PC-9 (cell line): ENCODE measurements around the gene LIPJ. TPM values are rescaled to one million over a fixed set of nuclear protein-coding genes. Genes with fewer than 3 reads are reported as not detected.
A peak's percentile ranks its signal among the peaks of the same experiment; 100 is the strongest.

ENCODE experiments used
- BruUV-seq: library from RNA; stranded (reverse); fragments of 400-500 nt; replicated peaks from 2 replicates; lab custom pipeline; 2021; lab: Mats Ljungman, UMichigan
- CTCF ChIA-PET: fragments of 300-600 bp; sonication (Branson Sonifier 250); formaldehyde crosslinking; loops from one replicate; lab custom pipeline; 2022; ENCODE audit warnings: antibody characterized with exemption; lab: Charles Lee
- POLR2A ChIA-PET: fragments of 300-600 bp; sonication (Branson Sonifier 250); formaldehyde crosslinking; loops from one replicate; lab custom pipeline; 2022; ENCODE audit warnings: antibody characterized with exemption; ENCODE audit not compliant: unreplicated experiment; lab: Charles Lee
- DNase-seq, 2 experiments: peaks; one replicate each; pipeline versions ENCODE4 v3.0.0 to v3.0.0-alpha.2; 2015 to 2022; ENCODE audit warnings: mixed read lengths in 1 of 2
- H2AFZ ChIP-seq: fragments of 200-600 bp; sonication (generic); 2 replicates; pipeline ENCODE4 v1.8.1; 2017; ENCODE audit warnings: antibody characterized with exemption
- H3F3A ChIP-seq: fragments of 200-600 bp; sonication (generic); 2 replicates; pipeline ENCODE4 v1.8.1; 2017; ENCODE audit warnings: antibody characterized with exemption, mild to moderate bottlenecking, low read depth; ENCODE audit not compliant: insufficient read depth
- H3K27ac ChIP-seq: fragments of 200-600 bp; sonication (generic); 2 replicates; pipeline ENCODE4 v1.6.1; 2016; ENCODE audit warnings: mixed run types
- H3K27me3 ChIP-seq: fragments of 200-600 bp; sonication (generic); 2 replicates; pipeline ENCODE4 v1.6.1; 2016; ENCODE audit warnings: low read depth, mixed run types; ENCODE audit not compliant: insufficient read depth
- H3K36me3 ChIP-seq: fragments of 200-600 bp; sonication (generic); 2 replicates; pipeline ENCODE4 v1.6.1; 2016; ENCODE audit warnings: low read depth, mixed run types
- H3K4me1 ChIP-seq: fragments of 200-600 bp; sonication (generic); replicated peaks from 2 replicates; pipeline ENCODE4 v1.6.1; 2016; ENCODE audit warnings: mixed run types; ENCODE audit not compliant: insufficient read depth
- H3K4me2 ChIP-seq: fragments of 200-600 bp; sonication (generic); 2 replicates; pipeline ENCODE4 v1.6.1; 2017; ENCODE audit warnings: mixed run types
- H3K4me3 ChIP-seq: fragments of 200-600 bp; sonication (generic); 2 replicates; pipeline ENCODE4 v1.6.1; 2016; ENCODE audit warnings: mixed run types
- H3K79me2 ChIP-seq: fragments of 200-600 bp; sonication (generic); 2 replicates; pipeline ENCODE4 v1.6.1; 2017; ENCODE audit warnings: low read depth, mixed run types
- H3K9me2 ChIP-seq: fragments of 200-600 bp; sonication (generic); 2 replicates; pipeline ENCODE4 v1.8.1; 2017; ENCODE audit warnings: mild to moderate bottlenecking; ENCODE audit not compliant: insufficient read depth
- H3K9me3 ChIP-seq: fragments of 200-600 bp; sonication (generic); 2 replicates; pipeline ENCODE4 v1.8.1; 2016; ENCODE audit warnings: low read depth; ENCODE audit not compliant: insufficient read depth
- H4K20me1 ChIP-seq: fragments of 200-600 bp; sonication (generic); 2 replicates; pipeline ENCODE4 v1.8.1; 2017; ENCODE audit not compliant: insufficient read depth
- EZH2 ChIP-seq: fragments of 200-600 bp; sonication (generic); IDR thresholded peaks from 2 replicates; pipeline ENCODE4 v1.8.0; 2017; ENCODE audit warnings: antibody characterized with exemption, low read depth
- intact Hi-C: fragments of 100-400 bp; cut with micrococcal nuclease; formaldehyde crosslinking; loops from one replicate; pipeline ENCODE4 v1.10.0; 2022; ENCODE audit not compliant: unreplicated experiment
- total RNA-seq: library from RNA; stranded (reverse); gene quantifications from 2 replicates; pipeline ENCODE4 v1.2.3, GENCODE V29; 2021
- TF ChIP-seq, protein P1 (sequence below): fragments of 200-600 bp; sonication (generic); conservative IDR thresholded peaks from 2 replicates; pipeline ENCODE4 v1.6.1; 2017; ENCODE audit warnings: mixed run types, antibody characterized with exemption, mild to moderate bottlenecking, moderate library complexity

LIPJ gene
- total RNA-seq, 1 experiment from 2014 or later = not detected

GRCh38 chr10:88551246-88551645, 35.3 kb upstream of the LIPJ start:
- Histone ChIP-seq H3F3A (0 out of 2 replicates have a peak, but pooled peaks cover 3% of the 10 kb centered on the region), H3K27ac (no peak overlapping the region), H3K27me3 (no peaks in the 10 kb centered on the region), H4K20me1 (no peaks in the 10 kb centered on the region), H3K4me3 (no peak overlapping the region), H3K4me1 (peaks cover 6% of the 10 kb centered on the region), H3K36me3 (no peaks in the 10 kb centered on the region), H3K4me2 (no peak overlapping the region), H3K79me2 (no peaks in the 10 kb centered on the region), H2AFZ (no peak overlapping the region), H3K9me2 (no peaks in the 10 kb centered on the region), H3K9me3 (no peaks in the 10 kb centered on the region; the same call in 1 of the 2 replicates)
- TF ChIP-seq, protein P1, sequence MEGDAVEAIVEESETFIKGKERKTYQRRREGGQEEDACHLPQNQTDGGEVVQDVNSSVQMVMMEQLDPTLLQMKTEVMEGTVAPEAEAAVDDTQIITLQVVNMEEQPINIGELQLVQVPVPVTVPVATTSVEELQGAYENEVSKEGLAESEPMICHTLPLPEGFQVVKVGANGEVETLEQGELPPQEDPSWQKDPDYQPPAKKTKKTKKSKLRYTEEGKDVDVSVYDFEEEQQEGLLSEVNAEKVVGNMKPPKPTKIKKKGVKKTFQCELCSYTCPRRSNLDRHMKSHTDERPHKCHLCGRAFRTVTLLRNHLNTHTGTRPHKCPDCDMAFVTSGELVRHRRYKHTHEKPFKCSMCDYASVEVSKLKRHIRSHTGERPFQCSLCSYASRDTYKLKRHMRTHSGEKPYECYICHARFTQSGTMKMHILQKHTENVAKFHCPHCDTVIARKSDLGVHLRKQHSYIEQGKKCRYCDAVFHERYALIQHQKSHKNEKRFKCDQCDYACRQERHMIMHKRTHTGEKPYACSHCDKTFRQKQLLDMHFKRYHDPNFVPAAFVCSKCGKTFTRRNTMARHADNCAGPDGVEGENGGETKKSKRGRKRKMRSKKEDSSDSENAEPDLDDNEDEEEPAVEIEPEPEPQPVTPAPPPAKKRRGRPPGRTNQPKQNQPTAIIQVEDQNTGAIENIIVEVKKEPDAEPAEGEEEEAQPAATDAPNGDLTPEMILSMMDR = no peak
- no peak for TF ChIP-seq EZH2
- no TSS peak for BruUV-seq
- DNase-seq = no peak
- POLR2A ChIA-PET = no interaction called here
- intact Hi-C loops = loop anchor here (5.0 kb wide), 1 partner anchor 149 kb away; no protein-coding TSS in a partner anchor
- CTCF ChIA-PET = no interaction called here

DNA sequence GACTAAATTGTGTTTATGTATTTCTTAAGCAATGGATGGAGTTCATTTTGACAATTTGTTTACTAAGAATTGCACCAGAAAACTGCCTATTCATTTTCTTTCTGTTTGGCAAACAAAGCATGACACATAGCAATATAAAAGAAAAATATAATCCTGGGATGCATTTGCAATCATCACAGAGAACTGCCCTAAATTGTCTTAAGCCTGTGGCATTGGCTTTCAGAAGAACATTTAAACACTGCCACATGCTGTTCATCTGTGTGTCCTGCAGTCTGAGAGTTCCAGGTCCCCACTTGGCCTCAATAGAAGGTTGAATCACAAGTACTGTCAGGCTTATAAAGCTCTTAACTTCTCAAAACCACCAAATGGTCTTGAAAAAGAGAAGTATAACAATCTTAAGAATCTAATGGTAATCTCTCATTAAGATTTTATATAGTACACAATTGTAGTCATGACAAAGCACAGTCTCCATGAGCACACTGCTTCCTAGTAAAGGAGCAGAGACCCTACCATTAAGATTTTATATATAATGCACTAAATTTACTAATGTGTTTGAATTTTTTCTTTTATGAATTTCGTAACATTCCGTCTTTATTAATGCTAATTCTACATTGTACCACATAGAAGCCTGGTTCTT, 33.3 kb upstream of the LIPJ start:
- Histone ChIP-seq H3F3A (0 out of 2 replicates have a peak, but pooled peaks cover 3% of the 10 kb centered on the region), H3K9me3 (peaks cover 5% of the 10 kb centered on the region; the same call in 1 of the 2 replicates), H4K20me1 (no peaks in the 10 kb centered on the region), H3K27me3 (no peaks in the 10 kb centered on the region), H3K9me2 (no peaks in the 10 kb centered on the region), H3K27ac (peak overlapping the region; percentile 3; the same call in 1 of the 2 replicates), H3K4me3 (no peak overlapping the region), H3K4me1 (peaks cover 6% of the 10 kb centered on the region), H3K4me2 (peak overlapping the region; percentile 8; the same call in 1 of the 2 replicates), H2AFZ (no peak overlapping the region), H3K36me3 (no peaks in the 10 kb centered on the region), H3K79me2 (no peaks in the 10 kb centered on the region)
- CTCF ChIA-PET = interaction anchor here (0.5 to 1.6 kb wide), 2 partner anchors 165 to 711 kb away, joined by 3 to 5 read pairs; no protein-coding TSS in a partner anchor
- POLR2A ChIA-PET = no interaction called here
- peak; percentile 11 to 78 for DNase-seq
- no TSS peak for BruUV-seq
- TF ChIP-seq, protein P1 = peak; percentile 76
- TF ChIP-seq EZH2 = no peak
- intact Hi-C loops = loop anchor here (1.0 to 5.0 kb wide), 5 partner anchors 151 to 703 kb away; partner anchors contain the start of genes KLLN and PTEN

GRCh38 chr10:88555190-88555908, 31.2 kb upstream of the LIPJ start:
- TF ChIP-seq, protein P1 = no peak
- TF ChIP-seq EZH2 = no peak
- Histone ChIP-seq H3K4me3 (no peak overlapping the region), H3K4me2 (no peak overlapping the region), H3K9me2 (no peaks in the 10 kb centered on the region), H3K4me1 (peaks cover 6% of the 10 kb centered on the region), H3K79me2 (no peaks in the 10 kb centered on the region), H3K27me3 (no peaks in the 10 kb centered on the region), H3K9me3 (peaks cover 5% of the 10 kb centered on the region; the same call in 1 of the 2 replicates), H3K36me3 (no peaks in the 10 kb centered on the region), H4K20me1 (no peaks in the 10 kb centered on the region), H2AFZ (no peak overlapping the region), H3K27ac (no peak overlapping the region), H3F3A (0 out of 2 replicates have a peak, but pooled peaks cover 3% of the 10 kb centered on the region)
- BruUV-seq = no TSS peak
- DNase-seq = no peak
- ChIA-PET CTCF (no interaction called here), POLR2A (no interaction called here)
- intact Hi-C loops = no loop called here
